GM19468 (cell line): ENCODE data around the gene SPATA21.
"Not testable (repeated sequence)": the region's sequence is repeated elsewhere in the genome, so short reads cannot be mapped to it uniquely, and the experiment has no call there.

Experiments used
- ATAC-seq: cut with Tn5 transposase; IDR thresholded peaks from one replicate; pipeline ENCODE4 v1.9.1; 2021; ENCODE audit warnings: mild to moderate bottlenecking, moderate library complexity, moderate number of reproducible peaks; ENCODE audit not compliant: unreplicated experiment; ENCODE audit errors: extremely low read depth

SPATA21 gene

GRCh38 chr1:16436946-16437474 is at the start of gene SPATA21:
Gene SPATA21 (minus strand): TSS chr1:16437424. CDS start chr1:16431371, 6,053 bp downstream.
- ATAC-seq, result no peak

- not testable (repeated sequence) for ATAC-seq
Observed at GRCh38 chr1:16487011-16487410, 49.8 kb upstream of the SPATA21 start.

GRCh38 chr1:16486316-16486715 is 49.1 kb upstream of the SPATA21 start:
- not testable (repeated sequence) for ATAC-seq

GRCh38 chr1:16484931-16485330 is 47.7 kb upstream of the SPATA21 start:
- ATAC-seq, result no peak

GRCh38 chr1:16484501-16484835 is 47.2 kb upstream of the SPATA21 start:
- ATAC-seq, result no peak

- not testable (repeated sequence) for ATAC-seq
Observed at GRCh38 chr1:16483639-16484500, 46.6 kb upstream of the SPATA21 start.

- ATAC-seq, result not testable (repeated sequence)
Observed at GRCh38 chr1:16483146-16483545, 45.9 kb upstream of the SPATA21 start.

- ATAC-seq, result no peak
Observed at GRCh38 chr1:16478091-16478490, 40.9 kb upstream of the SPATA21 start.

GRCh38 chr1:16475771-16476770 is 38.8 kb upstream of the SPATA21 start:
- ATAC-seq, result not testable (repeated sequence)

- ATAC-seq, result not testable (repeated sequence)
Observed at GRCh38 chr1:16474891-16475290, 37.7 kb upstream of the SPATA21 start.

- no peak for ATAC-seq
Observed at GRCh38 chr1:16474166-16474800, 37.1 kb upstream of the SPATA21 start.

- no peak for ATAC-seq
Observed at GRCh38 chr1:16468558-16468957, 31.3 kb upstream of the SPATA21 start.

- no peak for ATAC-seq
Observed at GRCh38 chr1:16464917-16465625, 27.8 kb upstream of the SPATA21 start.

- ATAC-seq, result no peak
Observed at GRCh38 chr1:16462773-16463330, 25.6 kb upstream of the SPATA21 start.

GRCh38 chr1:16461681-16462080 is 24.5 kb upstream of the SPATA21 start:
- ATAC-seq, result no peak

- ATAC-seq, result no peak
Observed at GRCh38 chr1:16459352-16459925, 22.2 kb upstream of the SPATA21 start.

- ATAC-seq, result no peak
Observed at GRCh38 chr1:16458831-16459230, 21.6 kb upstream of the SPATA21 start.

GRCh38 chr1:16456151-16456550 is 18.9 kb upstream of the SPATA21 start:
- ATAC-seq, result not testable (repeated sequence)

- ATAC-seq, result not testable (repeated sequence)
Observed at GRCh38 chr1:16454909-16455308, 17.7 kb upstream of the SPATA21 start.
